ENCODE data around the gene DST. TPM values are rescaled to one million over a fixed set of nuclear protein-coding genes. Genes with fewer than 3 reads are reported as not detected.

The DST gene
- total RNA-seq, 1 donor from 2014 or later, result 450 TPM

DNA sequence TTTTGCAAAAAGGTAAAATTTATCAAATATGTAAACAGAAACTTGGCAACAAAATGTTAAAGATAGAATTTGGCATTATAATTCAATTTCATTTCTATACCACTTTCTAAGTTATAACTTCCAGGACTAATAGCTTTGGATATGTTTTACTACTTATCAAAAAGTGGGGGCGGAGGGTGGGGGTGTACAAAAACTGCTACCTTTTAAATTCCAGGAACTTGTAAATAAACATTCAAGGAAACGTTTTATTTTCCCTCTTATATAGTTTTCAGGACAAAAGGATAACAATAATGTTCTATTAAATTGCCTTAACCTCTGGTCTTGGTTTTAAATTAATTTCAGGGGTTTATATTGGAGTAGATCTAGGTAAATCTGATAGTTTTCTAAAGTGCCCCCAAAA, 103.8 kb downstream of the DST start:
- H3K36me3 ChIP-seq, result peaks cover 24% of the 10 kb centered on the region
- no peak for ATAC-seq
- H3K27me3 ChIP-seq, result no peaks in the 10 kb centered on the region
- peak overlapping the region; percentile 90 for H3K27ac ChIP-seq
- H3K4me3 ChIP-seq, result peak overlapping the region; percentile 60
- no peaks in the 10 kb centered on the region for H3K9me3 ChIP-seq
- no peak for DNase-seq
- peaks cover 12% of the 10 kb centered on the region for H3K4me1 ChIP-seq
- TF ChIP-seq, protein P1, sequence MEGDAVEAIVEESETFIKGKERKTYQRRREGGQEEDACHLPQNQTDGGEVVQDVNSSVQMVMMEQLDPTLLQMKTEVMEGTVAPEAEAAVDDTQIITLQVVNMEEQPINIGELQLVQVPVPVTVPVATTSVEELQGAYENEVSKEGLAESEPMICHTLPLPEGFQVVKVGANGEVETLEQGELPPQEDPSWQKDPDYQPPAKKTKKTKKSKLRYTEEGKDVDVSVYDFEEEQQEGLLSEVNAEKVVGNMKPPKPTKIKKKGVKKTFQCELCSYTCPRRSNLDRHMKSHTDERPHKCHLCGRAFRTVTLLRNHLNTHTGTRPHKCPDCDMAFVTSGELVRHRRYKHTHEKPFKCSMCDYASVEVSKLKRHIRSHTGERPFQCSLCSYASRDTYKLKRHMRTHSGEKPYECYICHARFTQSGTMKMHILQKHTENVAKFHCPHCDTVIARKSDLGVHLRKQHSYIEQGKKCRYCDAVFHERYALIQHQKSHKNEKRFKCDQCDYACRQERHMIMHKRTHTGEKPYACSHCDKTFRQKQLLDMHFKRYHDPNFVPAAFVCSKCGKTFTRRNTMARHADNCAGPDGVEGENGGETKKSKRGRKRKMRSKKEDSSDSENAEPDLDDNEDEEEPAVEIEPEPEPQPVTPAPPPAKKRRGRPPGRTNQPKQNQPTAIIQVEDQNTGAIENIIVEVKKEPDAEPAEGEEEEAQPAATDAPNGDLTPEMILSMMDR (IDR thresholded peaks at IDR 0.05), result no peak
- intact Hi-C loops (cut with DNase I), result no loop called here

DNA sequence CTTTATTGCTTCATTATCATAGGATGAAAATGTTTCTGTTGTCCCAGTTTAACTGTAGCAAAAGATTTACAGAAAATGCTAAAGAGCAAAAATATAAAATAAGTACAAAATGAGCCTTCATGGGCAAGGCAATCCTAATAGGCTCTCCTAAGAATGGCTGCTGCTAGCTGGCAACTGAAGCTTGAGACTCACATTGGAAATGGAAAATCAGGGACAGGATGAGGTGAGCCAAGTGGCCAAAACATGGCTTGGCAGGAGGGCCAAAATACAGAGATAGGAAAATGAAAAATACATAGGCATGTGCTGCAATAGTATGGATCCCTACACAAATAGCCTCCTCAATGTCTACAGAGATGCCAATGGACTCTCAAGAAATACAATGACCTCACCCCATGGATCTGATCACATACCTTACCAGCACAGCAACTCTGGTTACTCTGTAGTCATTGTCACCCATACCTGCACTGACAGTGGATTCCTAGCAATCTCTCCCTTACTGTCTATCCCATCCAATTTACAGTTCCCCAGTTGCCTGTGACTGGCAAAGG, 105.4 kb downstream of the DST start:
- TF ChIP-seq, protein P1 (IDR thresholded peaks at IDR 0.05), result no peak
- Histone ChIP-seq H3K27ac (peak overlapping the region; percentile 90), H3K4me1 (peaks cover 8% of the 10 kb centered on the region), H3K9me3 (no peaks in the 10 kb centered on the region), H3K27me3 (no peaks in the 10 kb centered on the region), H3K36me3 (peaks cover 28% of the 10 kb centered on the region), H3K4me3 (peak overlapping the region; percentile 60)
- intact Hi-C loops (cut with DNase I), result no loop called here
- DNase-seq (no peak), ATAC-seq (no peak)

DNA sequence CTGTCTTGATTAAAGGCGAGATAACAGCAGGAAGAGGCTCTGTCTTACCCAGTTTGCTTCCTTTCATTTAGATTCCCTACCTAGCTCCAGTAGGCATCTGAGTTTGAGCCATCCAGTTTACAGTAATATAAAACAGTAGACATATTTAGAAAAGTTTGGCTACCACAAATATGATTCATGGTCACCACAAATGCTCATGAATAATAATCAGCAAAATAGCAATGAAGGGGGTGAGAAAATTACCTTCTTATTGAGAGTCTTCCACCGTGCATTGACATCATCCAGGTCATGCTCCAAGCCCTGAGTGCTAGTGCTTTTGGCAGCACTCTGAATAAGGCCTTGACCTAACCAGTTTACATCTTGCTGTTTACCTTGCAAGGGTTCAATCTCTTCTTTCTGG, 106.2 kb downstream of the DST start:
- intact Hi-C loops (cut with DNase I), result no loop called here

DNA sequence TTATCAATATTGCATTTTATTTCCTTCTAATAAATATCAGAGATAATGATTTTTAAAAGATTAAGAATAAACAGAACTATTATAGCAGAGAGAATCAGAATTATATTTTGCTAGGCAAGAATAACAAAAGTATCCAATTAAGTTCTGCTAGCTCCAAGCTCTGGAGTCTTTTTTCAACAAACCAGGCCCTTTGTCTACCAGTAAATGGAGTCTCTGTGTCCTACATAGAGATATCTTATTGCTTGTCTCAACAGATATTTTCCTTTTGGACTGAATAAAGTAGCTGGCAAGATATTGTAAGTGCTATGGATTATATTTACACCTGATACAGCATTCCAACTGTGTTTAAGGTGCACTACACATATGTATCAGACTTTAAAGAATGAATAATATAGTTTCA, 107.1 kb downstream of the DST start:
- no peaks in the 10 kb centered on the region for H3K27me3 ChIP-seq
- intact Hi-C loops (cut with DNase I), result no loop called here
- DNase-seq (no peak), ATAC-seq (no peak)
- TF ChIP-seq, protein P1 (IDR thresholded peaks at IDR 0.05), result no peak
- no peaks in the 10 kb centered on the region for H3K4me1 ChIP-seq
- H3K36me3 ChIP-seq, result peaks cover 43% of the 10 kb centered on the region
- H3K27ac ChIP-seq, result no peak overlapping the region
- H3K9me3 ChIP-seq, result no peaks in the 10 kb centered on the region
- peak overlapping the region; percentile 5 for H3K4me3 ChIP-seq

More for the DNA sequence above, 106.2 kb downstream of the DST start:
- H3K27ac ChIP-seq, result no peak overlapping the region
- peak overlapping the region; percentile 6 for H3K4me3 ChIP-seq
- H3K9me3 ChIP-seq, result no peaks in the 10 kb centered on the region
- ATAC-seq (no peak), DNase-seq (no peak)
- H3K27me3 ChIP-seq, result no peaks in the 10 kb centered on the region
- peaks cover 3% of the 10 kb centered on the region for H3K4me1 ChIP-seq
- TF ChIP-seq, protein P1 (IDR thresholded peaks at IDR 0.05), result no peak
- peaks cover 35% of the 10 kb centered on the region for H3K36me3 ChIP-seq

DNA sequence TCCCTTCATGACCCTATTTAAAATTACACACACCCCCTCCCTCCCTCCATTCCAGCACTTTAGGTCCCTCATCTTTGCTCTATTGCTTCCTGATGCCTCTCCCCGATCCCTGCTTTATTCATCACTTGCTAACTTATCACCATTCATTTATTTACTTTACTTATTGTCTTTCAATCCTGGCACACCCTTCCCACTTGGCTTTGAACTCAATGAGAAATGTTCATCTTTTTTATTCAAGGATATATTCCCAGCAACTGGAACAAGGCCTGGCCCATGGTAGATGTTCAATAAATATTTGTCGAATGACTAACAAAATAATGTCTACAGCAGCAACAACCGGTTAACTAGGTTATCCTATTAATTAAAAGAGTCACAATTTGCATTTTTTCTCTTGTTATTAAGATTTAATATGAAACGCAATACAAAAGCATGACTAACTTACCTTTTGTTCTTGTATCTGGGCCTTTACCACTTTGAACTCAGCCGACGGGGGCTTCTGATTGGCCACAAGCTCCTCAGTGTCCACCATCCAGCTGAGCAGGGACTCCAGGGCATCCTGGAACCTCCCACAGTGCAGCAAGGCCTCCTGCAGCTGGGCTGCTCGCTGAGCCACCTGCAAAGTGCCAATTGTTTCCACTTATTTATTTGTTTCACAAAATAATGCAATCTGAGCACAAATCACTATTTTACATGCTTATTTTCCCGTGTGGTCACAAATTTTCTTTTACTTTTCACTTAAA, 107.8 kb downstream of the DST start:
- TF ChIP-seq, protein P1 (IDR thresholded peaks at IDR 0.05), result no peak
- Histone ChIP-seq H3K27ac (no peak overlapping the region), H3K36me3 (peaks cover 45% of the 10 kb centered on the region), H3K27me3 (no peaks in the 10 kb centered on the region), H3K9me3 (no peaks in the 10 kb centered on the region), H3K4me1 (no peaks in the 10 kb centered on the region), H3K4me3 (peak overlapping the region; percentile 5)
- no peak for DNase-seq
- intact Hi-C loops (cut with DNase I), result no loop called here
- no peak for ATAC-seq
